A549 (cell line): ENCODE data around the gene IMPG2. TPM values are rescaled to one million over a fixed set of nuclear protein-coding genes. Genes with fewer than 3 reads are reported as not detected.

ENCODE experiments used
- ATAC-seq, 2 experiments: fragments of 200-7000 bp in 1 of 2; fragments of >200 bp in 1 of 2; cut with Nextera tagmentation in 1 of 2; cut with Tn5 transposase in 1 of 2; 3 replicates each; pipeline versions ENCODE4 v1.8.0 to v1.9.1; 2018 to 2020; ENCODE audit warnings: mild to moderate bottlenecking in 1 of 2, moderate library complexity in 1 of 2
- CTCF ChIA-PET: fragments of 300-600 bp; sonication (Branson Sonifier 250); formaldehyde crosslinking; extraction: SDS; loops from one replicate; lab custom pipeline; 2021; ENCODE audit warnings: antibody characterized with exemption, inconsistent platforms; lab: Yijun Ruan, JAX
- POLR2A ChIA-PET: fragments of 350-600 bp; formaldehyde crosslinking; extraction: SDS; loops from one replicate; lab custom pipeline; 2021; ENCODE audit warnings: antibody characterized with exemption, inconsistent platforms; lab: Yijun Ruan, JAX
- DNase-seq, 2 experiments: peaks; one replicate each; pipeline versions ENCODE4 v3.0.0 to v3.0.0-alpha.2; 2011 to 2016; ENCODE audit warnings: low read depth in 1 of 2, low spot score in 1 of 2
- FAIRE-seq: peaks from 2 replicates; lab custom pipeline; 2011; peaks lifted over from hg19 to GRCh38; lab: Jason Lieb, UNC
- H3K27ac ChIP-seq, 2 experiments: fragments of >200 bp; sonication (Bioruptor Twin); formaldehyde crosslinking; 3 replicates each; pipeline ENCODE4 v1.5.1; 2016 to 2017
- H3K4me1 ChIP-seq: fragments of >200 bp; sonication (Bioruptor Twin); formaldehyde crosslinking; 3 replicates; pipeline ENCODE4 v1.6.1; 2016
- H3K4me2 ChIP-seq: fragments of >200 bp; sonication (Bioruptor Twin); formaldehyde crosslinking; 3 replicates; pipeline ENCODE4 v1.6.1; 2016
- H3K4me3 ChIP-seq: fragments of >200 bp; sonication (Bioruptor Twin); formaldehyde crosslinking; 3 replicates; pipeline ENCODE4 v1.5.1; 2016
- H3K9me3 ChIP-seq: fragments of >200 bp; sonication (Bioruptor Twin); formaldehyde crosslinking; 3 replicates; pipeline ENCODE4 v1.6.1; 2016
- CEBPB ChIP-seq, 2 experiments: fragments of >200 bp in 1 of 2; sonication (Bioruptor Twin) in 1 of 2; formaldehyde crosslinking in 1 of 2; IDR thresholded peaks; 2 replicates each; pipeline ENCODE4 v1.6.1; 2012 to 2016
- CHD2 ChIP-seq: fragments of 150-350 bp; IDR thresholded peaks from 2 replicates; pipeline ENCODE4 v1.6.1; 2014; ENCODE audit warnings: low read length; ENCODE audit not compliant: partially characterized antibody
- CHD4 ChIP-seq: fragments of 200-600 bp; sonication (generic); IDR thresholded peaks from 2 replicates; pipeline ENCODE4 v1.6.1; 2016; ENCODE audit warnings: antibody characterized with exemption, mild to moderate bottlenecking, borderline replicate concordance
- EHF ChIP-seq: fragments of 250-450 bp; sonication (Bioruptor Pico); IDR thresholded peaks from 2 replicates; pipeline ENCODE4 v1.5.0; 2020; ENCODE audit warnings: mild to moderate bottlenecking
- ESRRA ChIP-seq: fragments of 150-350 bp; IDR thresholded peaks from 2 replicates; pipeline ENCODE4 v1.6.1; 2014; ENCODE audit warnings: mild to moderate bottlenecking, low read length, borderline replicate concordance
- FOSL2 ChIP-seq, 2 experiments: fragments of 450-650 bp in 1 of 2; fragments of >200 bp in 1 of 2; sonication (Bioruptor Twin) in 1 of 2; formaldehyde crosslinking; IDR thresholded peaks; 2 replicates each; pipeline versions ENCODE4 v1.5.0 to v1.6.1; 2016 to 2020; ENCODE audit warnings: mild to moderate bottlenecking in 1 of 2, moderate library complexity in 1 of 2
- HDAC2 ChIP-seq: fragments of 200-600 bp; sonication (generic); IDR thresholded peaks from 2 replicates; pipeline ENCODE4 v1.6.1; 2016
- HOXB5 ChIP-seq: fragments of 250-450 bp; sonication (Bioruptor Pico); IDR thresholded peaks from 2 replicates; pipeline ENCODE4 v1.5.0; 2020; ENCODE audit warnings: mild to moderate bottlenecking, moderate library complexity
- JUN ChIP-seq, 2 experiments: fragments of >200 bp; sonication (Bioruptor Twin); formaldehyde crosslinking; IDR thresholded peaks; 2 replicates in 1 of 2; 3 replicates in 1 of 2; pipeline ENCODE4 v1.6.1; 2016 to 2017
- JUNB ChIP-seq: fragments of >200 bp; sonication (Bioruptor Twin); formaldehyde crosslinking; IDR thresholded peaks from 2 replicates; pipeline ENCODE4 v1.6.1; 2016
- KDM1A ChIP-seq: fragments of 200-600 bp; sonication (generic); IDR thresholded peaks from 2 replicates; pipeline ENCODE4 v1.6.1; 2016; ENCODE audit warnings: low read depth, mild to moderate bottlenecking
- MYC ChIP-seq: IDR thresholded peaks from 2 replicates; pipeline ENCODE4 v1.6.1; 2012; ENCODE audit warnings: mild to moderate bottlenecking, inconsistent platforms, low read length, improper control_type of control experiment, borderline replicate concordance
- NPAS2 ChIP-seq: fragments of 250-450 bp; sonication (Bioruptor Pico); IDR thresholded peaks from 2 replicates; pipeline ENCODE4 v1.8.0; 2022; ENCODE audit warnings: mild to moderate bottlenecking, moderate library complexity, borderline replicate concordance
- POLR2A ChIP-seq: IDR thresholded peaks from 2 replicates; pipeline ENCODE4 v1.6.1; 2012; ENCODE audit warnings: mild to moderate bottlenecking, low read length
- RARB ChIP-seq: fragments of 250-450 bp; sonication (Bioruptor Pico); IDR thresholded peaks from 2 replicates; pipeline ENCODE4 v1.8.0; 2021; ENCODE audit warnings: mild to moderate bottlenecking, moderate library complexity
- RFX5 ChIP-seq: fragments of 450-650 bp; IDR thresholded peaks from 2 replicates; pipeline ENCODE4 v1.7.1; 2014; ENCODE audit warnings: antibody characterized with exemption, mild to moderate bottlenecking, moderate library complexity
- RNF2 ChIP-seq: fragments of 200-600 bp; sonication (generic); IDR thresholded peaks from 2 replicates; pipeline ENCODE4 v1.6.1; 2016; ENCODE audit warnings: low read depth, mild to moderate bottlenecking, antibody characterized with exemption, moderate library complexity, borderline replicate concordance
- SREBF2 ChIP-seq: fragments of 450-650 bp; IDR thresholded peaks from 2 replicates; pipeline ENCODE4 v1.6.1; 2014; ENCODE audit warnings: mild to moderate bottlenecking, moderate library complexity
- TFCP2L1 ChIP-seq: fragments of 250-450 bp; sonication (Bioruptor Pico); IDR thresholded peaks from 2 replicates; pipeline ENCODE4 v1.5.0; 2021; ENCODE audit warnings: mild to moderate bottlenecking
- ZNF302 ChIP-seq: fragments of 250-450 bp; sonication (Bioruptor Pico); IDR thresholded peaks from 2 replicates; pipeline ENCODE4 v1.9.0; 2021; ENCODE audit warnings: inconsistent platforms, mild to moderate bottlenecking, moderate library complexity
- WGBS: methylation state at CpG from one replicate; pipeline ENCODE4 v1.1.6; 2017; ENCODE audit errors: missing lambda C conversion rate; 5-methylcytosine and 5-hydroxymethylcytosine counted together
- polyA plus RNA-seq, 4 experiments: library from polyadenylated mRNA; depleted of rRNA in 3 of 4; stranded (reverse); fragments of >200 nt; fragmentation: RNase III in 1 of 4; extraction: RNeasy Plus Mini Kit Qiagen cat#74134 plus additional on column Dnase treatment in 1 of 4; gene quantifications; 2 replicates in 3 of 4; 3 replicates in 1 of 4; pipeline ENCODE4 v1.2.3, GENCODE V29; 2011 to 2017
- TF ChIP-seq, protein P1 (sequence below): IDR thresholded peaks from 2 replicates; pipeline ENCODE4 v1.6.1; 2012
- TF ChIP-seq, protein P2 (sequence below): fragments of >200 bp; sonication (Bioruptor Twin); formaldehyde crosslinking; IDR thresholded peaks from 2 replicates; pipeline ENCODE4 v1.6.1; 2016
- TF ChIP-seq, protein P3 (sequence below): fragments of 150-350 bp; IDR thresholded peaks from 2 replicates; pipeline ENCODE4 v1.6.1; 2014; ENCODE audit warnings: low read depth, mild to moderate bottlenecking, low read length
- TF ChIP-seq, protein P4 (sequence below): fragments of 450-650 bp; IDR thresholded peaks from 2 replicates; pipeline ENCODE4 v1.6.1; 2014; ENCODE audit warnings: antibody characterized with exemption

Gene IMPG2
- polyA plus RNA-seq, 2 of the 4 experiments (the other 2 are of a cell fraction), result 0.03 to 0.05 TPM

DNA sequence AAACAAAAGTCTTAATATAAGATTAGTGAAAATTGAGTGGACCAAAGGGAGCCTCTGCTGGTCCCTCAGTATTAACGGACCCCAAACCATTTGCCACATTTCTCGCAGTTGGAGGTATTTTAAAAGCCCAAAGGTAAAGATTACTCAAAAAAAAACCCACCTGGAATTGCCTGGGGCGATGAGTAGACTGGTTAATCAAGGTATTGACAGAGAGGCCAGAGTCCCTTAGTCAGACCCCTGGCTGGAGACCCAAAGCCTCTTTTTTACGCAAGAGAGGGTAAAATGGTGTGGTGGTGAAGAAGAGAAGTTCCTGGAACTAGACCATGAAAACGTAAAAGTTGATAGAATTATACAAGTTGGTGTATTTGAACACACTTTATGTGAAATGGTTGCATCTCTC, 137.2 kb downstream of the IMPG2 start:
- CTCF ChIA-PET, result interaction anchor here (1.2 kb wide), 1 partner anchor 9 kb away, joined by 3 read pairs; no protein-coding TSS in a partner anchor

DNA sequence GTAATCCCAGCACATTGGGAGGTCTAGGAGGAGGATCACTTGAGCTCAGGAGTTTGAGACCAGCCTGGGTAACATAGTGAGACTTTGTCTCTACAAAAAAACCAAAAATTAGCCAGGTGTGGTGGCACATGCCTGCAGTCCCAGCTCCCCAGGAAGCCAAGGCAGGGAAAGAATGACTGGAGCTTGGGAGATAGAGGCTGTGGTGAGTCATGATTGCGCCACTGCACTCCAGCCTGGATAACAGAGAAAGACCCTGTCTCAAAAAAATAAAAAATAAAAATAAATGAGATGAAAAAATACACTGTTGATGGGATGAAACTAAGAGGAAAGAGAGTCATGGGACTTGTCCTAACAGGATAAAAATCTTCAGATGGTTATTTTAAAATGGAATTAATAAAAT, 137.6 kb downstream of the IMPG2 start:
- TF ChIP-seq JUNB (no peak), ZNF302 (CRISPR knock-in tag) (no peak), RFX5 (no peak), HDAC2 (no peak), MYC (no peak), CEBPB (IDR thresholded peaks at IDR 0.05) (peak; percentile 56 to 84; a peak in 3 of 4 replicates), JUN (IDR thresholded peaks at IDR 0.05) (no peak), FOSL2 (IDR thresholded peaks at IDR 0.05) (peak; percentile 42; the same call in 1 of the 2 replicates), FOSL2 (CRISPR knock-in tag; IDR thresholded peaks at IDR 0.05) (peak; percentile 54), SREBF2 (no peak)
- DNase-seq, result peak in 1 of 2 experiments; percentile 29
- FAIRE-seq, result no peak

More for the DNA sequence above, 137.2 kb downstream of the IMPG2 start:
- Histone ChIP-seq H3K9me3 (no peaks in the 10 kb centered on the region), H3K27ac (peak overlapping the region in 1 of 2 experiments; percentile 58; a peak in 2 of 6 replicates), H3K4me3 (no peak overlapping the region), H3K4me2 (no peak overlapping the region; the same call in 2 of the 3 replicates), H3K4me1 (peaks cover 22% of the 10 kb centered on the region)
- POLR2A ChIA-PET, result no interaction called here
- 70% methylated on average over 5 of the region's 5 CpGs for whole genome bisulfite sequencing
- ATAC-seq, result no peak
- no peak for FAIRE-seq
- TF ChIP-seq CHD4 (no peak), POLR2A (no peak), FOSL2 (IDR thresholded peaks at IDR 0.05) (no peak), FOSL2 (CRISPR knock-in tag; IDR thresholded peaks at IDR 0.05) (no peak), HDAC2 (no peak), HOXB5 (CRISPR knock-in tag) (no peak), EHF (CRISPR knock-in tag) (no peak), RARB (CRISPR knock-in tag) (no peak), KDM1A (no peak), CHD2 (no peak), ESRRA (no peak), TFCP2L1 (no peak), RNF2 (no peak), CEBPB (IDR thresholded peaks at IDR 0.05) (no peak), NPAS2 (no peak)
- TF ChIP-seq, protein P1, sequence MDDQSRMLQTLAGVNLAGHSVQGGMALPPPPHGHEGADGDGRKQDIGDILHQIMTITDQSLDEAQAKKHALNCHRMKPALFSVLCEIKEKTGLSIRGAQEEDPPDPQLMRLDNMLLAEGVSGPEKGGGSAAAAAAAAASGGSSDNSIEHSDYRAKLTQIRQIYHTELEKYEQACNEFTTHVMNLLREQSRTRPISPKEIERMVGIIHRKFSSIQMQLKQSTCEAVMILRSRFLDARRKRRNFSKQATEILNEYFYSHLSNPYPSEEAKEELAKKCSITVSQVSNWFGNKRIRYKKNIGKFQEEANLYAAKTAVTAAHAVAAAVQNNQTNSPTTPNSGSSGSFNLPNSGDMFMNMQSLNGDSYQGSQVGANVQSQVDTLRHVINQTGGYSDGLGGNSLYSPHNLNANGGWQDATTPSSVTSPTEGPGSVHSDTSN, result no peak
- TF ChIP-seq, protein P2, sequence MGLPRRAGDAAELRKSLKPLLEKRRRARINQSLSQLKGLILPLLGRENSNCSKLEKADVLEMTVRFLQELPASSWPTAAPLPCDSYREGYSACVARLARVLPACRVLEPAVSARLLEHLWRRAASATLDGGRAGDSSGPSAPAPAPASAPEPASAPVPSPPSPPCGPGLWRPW, result no peak
- TF ChIP-seq, protein P3, sequence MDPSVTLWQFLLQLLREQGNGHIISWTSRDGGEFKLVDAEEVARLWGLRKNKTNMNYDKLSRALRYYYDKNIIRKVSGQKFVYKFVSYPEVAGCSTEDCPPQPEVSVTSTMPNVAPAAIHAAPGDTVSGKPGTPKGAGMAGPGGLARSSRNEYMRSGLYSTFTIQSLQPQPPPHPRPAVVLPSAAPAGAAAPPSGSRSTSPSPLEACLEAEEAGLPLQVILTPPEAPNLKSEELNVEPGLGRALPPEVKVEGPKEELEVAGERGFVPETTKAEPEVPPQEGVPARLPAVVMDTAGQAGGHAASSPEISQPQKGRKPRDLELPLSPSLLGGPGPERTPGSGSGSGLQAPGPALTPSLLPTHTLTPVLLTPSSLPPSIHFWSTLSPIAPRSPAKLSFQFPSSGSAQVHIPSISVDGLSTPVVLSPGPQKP, result no peak
- TF ChIP-seq, protein P4, sequence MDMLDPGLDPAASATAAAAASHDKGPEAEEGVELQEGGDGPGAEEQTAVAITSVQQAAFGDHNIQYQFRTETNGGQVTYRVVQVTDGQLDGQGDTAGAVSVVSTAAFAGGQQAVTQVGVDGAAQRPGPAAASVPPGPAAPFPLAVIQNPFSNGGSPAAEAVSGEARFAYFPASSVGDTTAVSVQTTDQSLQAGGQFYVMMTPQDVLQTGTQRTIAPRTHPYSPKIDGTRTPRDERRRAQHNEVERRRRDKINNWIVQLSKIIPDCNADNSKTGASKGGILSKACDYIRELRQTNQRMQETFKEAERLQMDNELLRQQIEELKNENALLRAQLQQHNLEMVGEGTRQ, result no peak
- TF ChIP-seq, all 56 proteins: peak for 0
- DNase-seq, result no peak

More for the DNA sequence above, 137.6 kb downstream of the IMPG2 start:
- Histone ChIP-seq H3K27ac (peak overlapping the region; percentile 52 to 55; a peak in 5 of 6 replicates), H3K9me3 (no peaks in the 10 kb centered on the region), H3K4me3 (no peak overlapping the region), H3K4me1 (peaks cover 22% of the 10 kb centered on the region), H3K4me2 (peak overlapping the region; percentile 24; the same call in 2 of the 3 replicates)
- CTCF ChIA-PET, result interaction anchor here (1.2 to 2.1 kb wide), 2 partner anchors 9 to 14 kb away, joined by 3 to 9 read pairs; no protein-coding TSS in a partner anchor
- POLR2A ChIA-PET, result no interaction called here
- WGBS, result 54% methylated on average over 1 of the region's 1 CpG
- ATAC-seq, result no peak
